ENCODE data around the gene B4GALT5. TPM values are rescaled to one million over a fixed set of nuclear protein-coding genes. Genes with fewer than 3 reads are reported as not detected.

The B4GALT5 gene
- polyA plus RNA-seq, 1 donor (not counting 4 experiments of a cell fraction or from before 2014, with no cell fraction given) = 23.5 TPM

GRCh38 chr20:49705358-49705757 is 8.3 kb downstream of the B4GALT5 start:
- no peaks in the 10 kb centered on the region for H3K36me3 ChIP-seq (ENCODE audit: control insufficient read depth in 2 of 2, extremely low read depth in 1 of 2, insufficient read depth in 2 of 2, low read length in 2 of 2)
- no peak overlapping the region for H3K4me3 ChIP-seq (ENCODE audit: control insufficient read depth in 2 of 3, extremely low read depth in 1 of 3, insufficient read depth in 2 of 3, low read depth in 1 of 3, low read length in 3 of 3)
- no peaks in the 10 kb centered on the region for H3K27me3 ChIP-seq (ENCODE audit: control insufficient read depth, extremely low read depth, insufficient read depth, low read length)
- peaks cover 19% of the 10 kb centered on the region for H3K4me1 ChIP-seq (ENCODE audit: control insufficient read depth, extremely low read depth, insufficient read depth, low read length)
- no peak for FAIRE-seq
- H3K9me1 ChIP-seq (ENCODE audit: control insufficient read depth, extremely low read depth, insufficient read depth, low read length) = no peaks in the 10 kb centered on the region
- H3K4me2 ChIP-seq (ENCODE audit: control insufficient read depth, extremely low read depth, insufficient read depth, low read depth, low read length) = no peak overlapping the region
- no peak overlapping the region for H2AFZ ChIP-seq (ENCODE audit: control insufficient read depth, low read length)
- TF ChIP-seq EZH2 (IDR thresholded peaks at IDR 0.05; ENCODE audit: low read length) (no peak), CTCF (optimal IDR thresholded peaks at IDR 0.05 in 1 of 3, IDR thresholded peaks at IDR 0.05 in 1 of 3, conservative IDR thresholded peaks at IDR 0.05 in 1 of 3; ENCODE audit: extremely low read depth in 1 of 3, insufficient read depth in 2 of 3, low read length in 3 of 3) (no peak)
- DNase-seq (ENCODE audit: low read depth, low spot score) = no peak
- H3K9me3 ChIP-seq (ENCODE audit: control insufficient read depth, low read depth, low read length) = no peaks in the 10 kb centered on the region
- H3K9ac ChIP-seq (ENCODE audit: control insufficient read depth, extremely low read depth, insufficient read depth, low read length) = no peak overlapping the region
- H4K20me1 ChIP-seq (ENCODE audit: control insufficient read depth, extremely low read depth, insufficient read depth, low read length) = no peaks in the 10 kb centered on the region
- H3K79me2 ChIP-seq (ENCODE audit: control insufficient read depth, insufficient read depth, low read length) = peaks cover 87% of the 10 kb centered on the region
- dilution Hi-C loops (cut with MboI; ENCODE audit: extremely low pct_ligation_motif_present, low sequenced_read_pairs) = no loop called here
- no peak overlapping the region for H3K27ac ChIP-seq (ENCODE audit: control insufficient read depth, insufficient read depth, low read length)

GRCh38 chr20:49704932-49705336 is 8.7 kb downstream of the B4GALT5 start:
- dilution Hi-C loops (cut with MboI; ENCODE audit: extremely low pct_ligation_motif_present, low sequenced_read_pairs) = no loop called here
- peaks cover 88% of the 10 kb centered on the region for H3K79me2 ChIP-seq (ENCODE audit: control insufficient read depth, insufficient read depth, low read length)
- peaks cover 23% of the 10 kb centered on the region for H3K4me1 ChIP-seq (ENCODE audit: control insufficient read depth, extremely low read depth, insufficient read depth, low read length)
- H3K4me2 ChIP-seq (ENCODE audit: control insufficient read depth, extremely low read depth, insufficient read depth, low read depth, low read length) = no peak overlapping the region
- no peaks in the 10 kb centered on the region for H3K9me1 ChIP-seq (ENCODE audit: control insufficient read depth, extremely low read depth, insufficient read depth, low read length)
- no peak for FAIRE-seq
- no peak for TF ChIP-seq EZH2 (IDR thresholded peaks at IDR 0.05; ENCODE audit: low read length)
- TF ChIP-seq CTCF (optimal IDR thresholded peaks at IDR 0.05 in 1 of 3, IDR thresholded peaks at IDR 0.05 in 1 of 3, conservative IDR thresholded peaks at IDR 0.05 in 1 of 3; ENCODE audit: extremely low read depth in 1 of 3, insufficient read depth in 2 of 3, low read length in 3 of 3) = no peak
- no peaks in the 10 kb centered on the region for H3K27me3 ChIP-seq (ENCODE audit: control insufficient read depth, extremely low read depth, insufficient read depth, low read length)
- H3K4me3 ChIP-seq (ENCODE audit: control insufficient read depth in 2 of 3, extremely low read depth in 1 of 3, insufficient read depth in 2 of 3, low read depth in 1 of 3, low read length in 3 of 3) = no peak overlapping the region
- no peaks in the 10 kb centered on the region for H4K20me1 ChIP-seq (ENCODE audit: control insufficient read depth, extremely low read depth, insufficient read depth, low read length)
- H3K9ac ChIP-seq (ENCODE audit: control insufficient read depth, extremely low read depth, insufficient read depth, low read length) = no peak overlapping the region
- H3K27ac ChIP-seq (ENCODE audit: control insufficient read depth, insufficient read depth, low read length) = no peak overlapping the region
- DNase-seq (ENCODE audit: low read depth, low spot score) = no peak
- no peaks in the 10 kb centered on the region for H3K9me3 ChIP-seq (ENCODE audit: control insufficient read depth, low read depth, low read length)
- no peak overlapping the region for H2AFZ ChIP-seq (ENCODE audit: control insufficient read depth, low read length)
- no peaks in the 10 kb centered on the region for H3K36me3 ChIP-seq (ENCODE audit: control insufficient read depth in 2 of 2, extremely low read depth in 1 of 2, insufficient read depth in 2 of 2, low read length in 2 of 2)
